Thymus (tissue), 11 donors: ENCODE measurements around the gene FAM186B. TPM values are rescaled to one million over a fixed set of nuclear protein-coding genes. Genes with fewer than 3 reads are reported as not detected.

Experiments used
- DNase-seq, 9 donors: peaks; one replicate each; pipeline ENCODE4 v3.0.0-alpha.2; 2013; ENCODE audit warnings: low spot score in 9 of 9, low read depth in 6 of 9, missing footprints in 1 of 9
- H3K27ac ChIP-seq, 2 donors: one replicate each; pipeline ENCODE4 v1.5.1; 2013; ENCODE audit warnings: control low read depth in 1 of 2, low read depth in 1 of 2, low read length in 1 of 2, mild to moderate bottlenecking in 1 of 2, moderate library complexity in 1 of 2
- H3K27me3 ChIP-seq, 2 donors: one replicate each; pipeline ENCODE4 v1.5.1; 2013; ENCODE audit warnings: low read length in 1 of 2; ENCODE audit not compliant: control insufficient read depth in 2 of 2, insufficient read depth in 1 of 2
- H3K36me3 ChIP-seq, 2 donors: one replicate each; pipeline ENCODE4 v1.5.1; 2013; ENCODE audit warnings: low read length in 1 of 2, mild to moderate bottlenecking in 1 of 2, moderate library complexity in 1 of 2; ENCODE audit not compliant: control insufficient read depth in 2 of 2, insufficient read depth in 2 of 2
- H3K4me1 ChIP-seq, 2 donors: one replicate each; pipeline ENCODE4 v1.5.1; 2013; ENCODE audit warnings: low read length in 2 of 2; ENCODE audit not compliant: control insufficient read depth in 2 of 2, insufficient read depth in 2 of 2
- H3K4me3 ChIP-seq, 2 donors: one replicate each; pipeline ENCODE4 v1.5.1; 2013; ENCODE audit warnings: low read length in 2 of 2, control low read depth in 1 of 2, mild to moderate bottlenecking in 1 of 2
- H3K9me3 ChIP-seq, 2 donors: one replicate each; pipeline ENCODE4 v1.5.1; 2013; ENCODE audit warnings: low read length in 1 of 2, mild to moderate bottlenecking in 1 of 2; ENCODE audit not compliant: control insufficient read depth in 2 of 2, insufficient read depth in 1 of 2
- WGBS: extraction: QIAGEN DNeasy Blood & Tissue Kit; methylation state at CpG from one replicate; pipeline ENCODE4 v1.1.7; 2013; 5-methylcytosine and 5-hydroxymethylcytosine counted together
- polyA plus RNA-seq: library from polyadenylated mRNA; stranded (reverse); fragments of 200-250 nt; gene quantifications from one replicate; pipeline ENCODE4 v1.2.3, GENCODE V29; 2013
- total RNA-seq: library from RNA; stranded (reverse); fragments of 120-200 nt; gene quantifications from one replicate; pipeline ENCODE4 v1.2.4, GENCODE V29; 2013
- donor health status: healthy.

FAM186B gene
- total and polyA plus RNA-seq, 2 donors, result 0.09 TPM

GRCh38 chr12:49552425-49552824, 53.0 kb downstream of the FAM186B start:
- DNase-seq, result no peak
- H3K27ac ChIP-seq, result no peak overlapping the region
- H3K36me3 ChIP-seq, result peaks cover 16 to 17% of the 10 kb centered on the region in 2 donors
- peaks cover 9 to 58% of the 10 kb centered on the region in 2 donors for H3K27me3 ChIP-seq
- H3K9me3 ChIP-seq, result peaks cover 1 to 3% of the 10 kb centered on the region in 2 donors
- 43% methylated on average over 9 of the region's 9 CpGs for WGBS
- H3K4me1 ChIP-seq, result peaks cover 8 to 12% of the 10 kb centered on the region in 2 donors
- no peak overlapping the region for H3K4me3 ChIP-seq

DNA sequence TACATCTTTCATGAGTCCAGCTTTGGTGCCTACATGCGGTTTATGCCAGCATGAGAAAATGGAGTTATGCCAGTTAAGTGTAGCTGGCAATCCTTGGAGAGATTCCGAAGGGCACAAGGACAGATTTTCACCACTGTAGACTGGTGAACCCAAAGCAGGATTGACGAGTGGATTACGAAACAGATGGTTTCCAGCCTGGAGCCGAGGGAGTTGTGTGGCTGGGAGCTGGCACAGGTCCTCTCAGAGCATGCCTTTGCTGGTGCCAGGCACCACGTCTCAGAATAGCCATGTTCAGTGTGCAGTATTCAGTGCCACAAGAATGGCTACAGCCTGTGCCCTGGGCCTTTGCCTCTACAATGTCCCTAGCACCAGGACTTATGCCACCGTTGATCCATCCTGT, 53.4 kb downstream of the FAM186B start:
- Histone ChIP-seq H3K9me3 (peaks cover 1 to 3% of the 10 kb centered on the region in 2 donors), H3K27ac (no peak overlapping the region), H3K4me1 (peaks cover 8 to 12% of the 10 kb centered on the region in 2 donors), H3K36me3 (peaks cover 12 to 14% of the 10 kb centered on the region in 2 donors), H3K4me3 (no peak overlapping the region), H3K27me3 (peaks cover 9 to 62% of the 10 kb centered on the region in 2 donors)
- WGBS, result 90% methylated on average over 7 of the region's 7 CpGs
- DNase-seq, result no peak

DNA sequence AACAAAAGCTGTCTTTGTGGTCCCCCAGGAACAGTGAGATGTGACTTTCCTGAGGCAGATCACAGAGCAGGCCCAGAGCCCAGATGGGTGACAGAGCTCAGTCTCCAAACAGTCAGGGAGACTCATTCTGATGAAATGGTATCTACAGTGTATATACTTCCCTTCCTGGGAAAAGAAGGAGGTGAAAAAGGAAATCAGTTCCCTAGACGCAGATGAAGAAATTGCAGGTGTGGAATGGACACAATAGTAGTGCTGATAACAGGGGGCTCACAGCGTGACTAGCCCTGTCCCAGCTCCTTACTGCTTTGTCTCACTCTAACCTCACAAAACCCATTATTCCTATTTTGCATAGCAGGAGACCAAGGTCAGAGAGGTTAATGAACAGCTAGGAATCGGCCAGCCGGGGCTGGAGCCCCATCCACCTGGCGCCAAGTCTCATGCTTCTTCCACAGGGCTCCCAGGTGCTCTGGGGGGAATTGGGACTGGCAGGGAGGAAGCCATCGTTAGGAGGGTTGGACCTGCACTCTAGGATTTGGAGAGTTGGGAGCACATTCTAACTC, 54.7 kb downstream of the FAM186B start:
- no peak for DNase-seq
- H3K27ac ChIP-seq, result no peak overlapping the region
- no peak overlapping the region for H3K4me3 ChIP-seq
- H3K9me3 ChIP-seq, result peaks cover 1 to 3% of the 10 kb centered on the region in 2 donors
- H3K27me3 ChIP-seq, result peaks cover 9 to 73% of the 10 kb centered on the region in 2 donors
- H3K36me3 ChIP-seq, result peaks cover under 1 to 2% of the 10 kb centered on the region in 2 donors
- H3K4me1 ChIP-seq, result peaks cover 8 to 12% of the 10 kb centered on the region in 2 donors
- WGBS, result 96% methylated on average over 6 of the region's 6 CpGs

DNA sequence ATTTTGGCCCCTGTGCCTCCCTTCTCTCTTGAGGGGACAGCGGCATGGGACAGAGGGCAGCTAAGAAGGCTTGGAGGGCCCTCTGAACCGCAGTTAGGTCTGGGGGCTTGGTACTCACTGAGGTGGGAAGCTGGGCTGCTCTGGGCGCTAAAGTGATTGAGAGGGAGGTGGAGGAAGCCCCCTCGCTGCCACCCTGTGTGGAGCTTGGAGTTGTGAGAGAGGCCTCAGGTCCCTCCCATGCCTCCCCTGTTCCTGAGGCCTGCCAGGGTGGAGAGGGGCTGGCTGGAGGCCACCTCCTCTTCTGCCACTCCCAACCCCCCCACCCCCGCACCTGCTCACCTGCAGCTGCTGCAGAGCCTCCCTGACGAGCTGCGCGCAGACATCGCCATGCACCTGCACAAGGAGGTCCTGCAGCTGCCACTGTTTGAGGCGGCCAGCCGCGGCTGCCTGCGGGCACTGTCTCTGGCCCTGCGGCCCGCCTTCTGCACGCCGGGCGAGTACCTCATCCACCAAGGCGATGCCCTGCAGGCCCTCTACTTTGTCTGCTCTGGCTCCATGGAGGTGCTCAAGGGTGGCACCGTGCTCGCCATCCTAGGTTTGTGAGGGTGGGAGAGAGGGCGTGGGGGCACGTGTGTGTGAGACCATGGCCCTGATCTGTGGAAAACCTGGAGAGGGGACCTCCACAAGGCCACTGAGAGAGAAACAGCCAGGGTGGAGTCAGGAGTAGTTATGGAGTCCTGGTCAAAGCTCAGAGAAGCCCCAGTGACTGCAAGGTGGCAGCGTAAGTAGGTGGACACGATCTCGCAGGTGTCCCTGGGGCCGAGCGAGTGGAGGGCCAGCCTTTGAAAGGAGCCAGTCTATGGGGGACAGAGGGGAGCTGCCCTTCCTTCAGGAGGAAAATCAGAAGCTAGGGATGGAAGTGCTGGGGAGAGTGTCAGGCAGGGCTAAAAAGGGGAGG, 55.4 kb downstream of the FAM186B start:
- Histone ChIP-seq H3K36me3 (no peaks in the 10 kb centered on the region), H3K27me3 (peaks cover 9 to 81% of the 10 kb centered on the region in 2 donors), H3K27ac (no peak overlapping the region), H3K4me3 (peak overlapping the region; percentile 16 to 45), H3K9me3 (peaks cover 1 to 3% of the 10 kb centered on the region in 2 donors), H3K4me1 (peaks cover 8 to 14% of the 10 kb centered on the region in 2 donors)
- WGBS, result 95% methylated on average over 28 of the region's 28 CpGs
- no peak for DNase-seq

DNA sequence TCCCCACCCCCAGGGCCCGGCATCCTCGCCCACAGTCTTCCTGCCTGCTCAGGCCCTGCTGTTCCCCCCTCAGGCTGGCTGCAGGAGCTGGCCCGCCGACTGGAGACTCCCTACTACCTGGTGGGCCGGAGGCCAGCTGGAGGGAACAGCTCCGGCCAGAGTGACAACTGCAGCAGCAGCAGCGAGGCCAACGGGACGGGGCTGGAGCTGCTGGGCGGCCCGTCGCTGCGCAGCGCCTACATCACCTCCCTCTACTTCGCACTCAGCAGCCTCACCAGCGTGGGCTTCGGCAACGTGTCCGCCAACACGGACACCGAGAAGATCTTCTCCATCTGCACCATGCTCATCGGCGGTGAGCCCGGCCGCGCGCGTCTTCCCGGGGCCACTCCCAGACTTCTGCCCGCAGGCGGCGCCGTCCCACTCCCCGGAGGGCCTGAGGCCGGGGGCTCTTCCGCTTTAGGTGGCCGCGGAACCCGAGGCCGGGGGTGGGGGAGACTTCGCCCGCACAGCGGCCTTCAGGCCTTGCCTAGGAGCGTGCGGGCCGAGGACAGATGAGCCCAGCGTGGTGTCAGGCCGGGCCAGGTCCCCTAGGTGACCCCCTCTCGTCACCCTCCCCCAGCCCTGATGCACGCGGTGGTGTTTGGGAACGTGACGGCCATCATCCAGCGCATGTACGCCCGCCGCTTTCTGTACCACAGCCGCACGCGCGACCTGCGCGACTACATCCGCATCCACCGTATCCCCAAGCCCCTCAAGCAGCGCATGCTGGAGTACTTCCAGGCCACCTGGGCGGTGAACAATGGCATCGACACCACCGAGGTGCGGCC, 56.4 kb downstream of the FAM186B start:
- Histone ChIP-seq H3K36me3 (no peaks in the 10 kb centered on the region), H3K4me3 (peak overlapping the region; percentile 16 to 45), H3K27me3 (peaks cover 9 to 91% of the 10 kb centered on the region in 2 donors), H3K9me3 (peaks cover 1 to 7% of the 10 kb centered on the region in 2 donors), H3K4me1 (peaks cover 8 to 23% of the 10 kb centered on the region in 2 donors), H3K27ac (no peak overlapping the region)
- WGBS, result 19% methylated on average over 70 of the region's 70 CpGs
- DNase-seq, result peak in 1 of 9 donors; percentile 48

GRCh38 chr12:49548481-49548821, 57.0 kb downstream of the FAM186B start:
- Histone ChIP-seq H3K4me3 (peak overlapping the region; percentile 16 to 45), H3K9me3 (peaks cover 1 to 7% of the 10 kb centered on the region in 2 donors), H3K27me3 (peaks cover 9 to 97% of the 10 kb centered on the region in 2 donors), H3K36me3 (no peaks in the 10 kb centered on the region), H3K4me1 (peaks cover 8 to 28% of the 10 kb centered on the region in 2 donors), H3K27ac (no peak overlapping the region)
- no peak for DNase-seq
- WGBS, result 58% methylated on average over 8 of the region's 8 CpGs

- Histone ChIP-seq H3K27me3 (peaks cover 11 to 98% of the 10 kb centered on the region in 2 donors), H3K4me1 (peaks cover 8 to 38% of the 10 kb centered on the region in 2 donors), H3K36me3 (no peaks in the 10 kb centered on the region), H3K9me3 (peaks cover 1 to 7% of the 10 kb centered on the region in 2 donors), H3K27ac (no peak overlapping the region), H3K4me3 (no peak overlapping the region)
- 84% methylated on average over 7 of the region's 7 CpGs for WGBS
- DNase-seq, result no peak
Measured at GRCh38 chr12:49547090-49547690, 58.2 kb downstream of the FAM186B start.

- peaks cover 11 to 99% of the 10 kb centered on the region in 2 donors for H3K27me3 ChIP-seq
- 89% methylated on average over 3 of the region's 3 CpGs for WGBS
- no peak for DNase-seq
Measured at GRCh38 chr12:49546481-49546880, 59.0 kb downstream of the FAM186B start.

More at GRCh38 chr12:49546481-49546880, 59.0 kb downstream of the FAM186B start:
- H3K27ac ChIP-seq, result no peak overlapping the region
- peaks cover 1 to 7% of the 10 kb centered on the region in 2 donors for H3K9me3 ChIP-seq
- H3K4me3 ChIP-seq, result no peak overlapping the region
- no peaks in the 10 kb centered on the region for H3K36me3 ChIP-seq
- H3K4me1 ChIP-seq, result peaks cover 8 to 39% of the 10 kb centered on the region in 2 donors
